ENCODE data around the gene RPL6. TPM values are rescaled to one million over a fixed set of nuclear protein-coding genes. Genes with fewer than 3 reads are reported as not detected.

The RPL6 gene
- total and polyA plus RNA-seq, 10 of the 15 experiments (the other 5 are each of a cell fraction or from before 2014, with no cell fraction given) = 801 to 3,690 (median 2,265) TPM

- TF ChIP-seq EZH2 (IDR thresholded peaks at IDR 0.05; ENCODE audit: borderline replicate concordance, control insufficient read depth, low read depth, low read length) (no peak), ZNF384 (IDR thresholded peaks at IDR 0.05; ENCODE audit: borderline replicate concordance, low read depth, low read length) (no peak)
These were observed 18.4 kb upstream of the RPL6 start (continued) for GRCh38 chr12:112427760-112428159.

- H3K9me3 ChIP-seq (replicated peaks; ENCODE audit: control insufficient read depth, insufficient read depth, low read length) = no peaks in the 10 kb centered on the region
- no peak overlapping the region for H3K4me3 ChIP-seq
- ChIA-PET RAD21 (ENCODE audit: unreplicated experiment) (no interaction called here), CTCF (no interaction called here), POLR2A (no interaction called here), SMC1A (ENCODE audit: uncharacterized antibody, unreplicated experiment) (interaction anchor here (0.6 kb wide), 1 partner anchor 572 kb away, joined by 3 read pairs; no protein-coding TSS in a partner anchor)
- no peak overlapping the region for H3K4me2 ChIP-seq (ENCODE audit: control insufficient read depth, insufficient read depth)
- no peak for TF ChIP-seq SP1 (IDR thresholded peaks at IDR 0.05; ENCODE audit: low read depth, low read length)
- TF ChIP-seq GABPA (IDR thresholded peaks at IDR 0.05; ENCODE audit: low read depth) = no peak
- TF ChIP-seq FOS (IDR thresholded peaks at IDR 0.05; ENCODE audit: borderline replicate concordance, extremely low read depth, insufficient read length) = no peak
- no peak for TF ChIP-seq E2F4 (IDR thresholded peaks at IDR 0.05; ENCODE audit: low read depth, low read length)
- TF ChIP-seq CHD1 (IDR thresholded peaks at IDR 0.05; ENCODE audit: low read depth, low read length) = no peak
- H4K20me1 ChIP-seq (ENCODE audit: control insufficient read depth, insufficient read depth) = 0 out of 2 replicates have a peak, but pooled peaks cover 2% of the 10 kb centered on the region
- peaks cover 62% of the 10 kb centered on the region for H3K79me2 ChIP-seq (ENCODE audit: control insufficient read depth, insufficient read depth, low read length)
- peaks cover 0 to 2% of the 10 kb centered on the region in 2 experiments; a peak in 1 of 4 replicates for H3K36me3 ChIP-seq (ENCODE audit: control insufficient read depth in 2 of 2, insufficient read depth in 2 of 2, low read length in 1 of 2)
- FAIRE-seq (no peak), ATAC-seq (no peak), DNase-seq (ENCODE audit: low read depth, low spot score) (no peak)
- H3K4me1 ChIP-seq (ENCODE audit: control insufficient read depth, insufficient read depth, low read length) = peaks cover 4% of the 10 kb centered on the region
- H3K27ac ChIP-seq (ENCODE audit: control insufficient read depth, insufficient read depth) = no peak overlapping the region
- no peak overlapping the region for H3K9ac ChIP-seq (ENCODE audit: control insufficient read depth, insufficient read depth, low read length)
- WGBS (ENCODE audit: insufficient coverage, insufficient replicate concordance, low lambda C conversion rate, missing lambda C conversion rate) = 98% methylated on average over 7 of the region's 7 CpGs
- no peak overlapping the region for H2AFZ ChIP-seq (ENCODE audit: control insufficient read depth, low read depth, low read length)
- no TSS peak for BruUV-seq (replicated peaks)
- intact Hi-C loops (cut with micrococcal nuclease; ENCODE audit: unreplicated experiment) = no loop called here
- H3K27me3 ChIP-seq (replicated peaks in 1 of 2; ENCODE audit: control insufficient read depth in 2 of 2, insufficient read depth in 2 of 2, low read length in 1 of 2) = no peaks in the 10 kb centered on the region
- in situ Hi-C loops (cut with MboI) = no loop called here
These were observed 16.4 kb upstream of the RPL6 start for GRCh38 chr12:112425582-112426382.

All from GM12878 (cell line).